Measurements from ENCODE around the gene FOXP1. TPM values are rescaled to one million over a fixed set of nuclear protein-coding genes. Genes with fewer than 3 reads are reported as not detected.
A peak's percentile ranks its signal among the peaks of the same experiment; 100 is the strongest.

FOXP1 gene
- total and polyA plus RNA-seq, 9 of the 15 experiments (the other 6 are each of a cell fraction or from before 2014, with no cell fraction given): 7.7 to 34.5 (median 13.7) TPM

GRCh38 chr3:71207632-71208031 is 375.9 kb downstream of the FOXP1 start:
- POLR2A ChIA-PET: interaction anchor here (0.5 to 0.6 kb wide), 2 partner anchors 18 to 288 kb away, joined by 3 read pairs; no protein-coding TSS in a partner anchor
- FAIRE-seq (peak; percentile 11), DNase-seq (ENCODE audit: extremely low read depth in 1 of 4, low spot score in 3 of 4) (peak in 2 of 4 experiments; percentile 35 to 61), ATAC-seq (peak; percentile 76)
- Histone ChIP-seq H3K36me3 (ENCODE audit: control insufficient read depth, insufficient read depth, low read length) (no peaks in the 10 kb centered on the region), H3K4me3 (no peak overlapping the region), H3K79me2 (ENCODE audit: control insufficient read depth, insufficient read depth, low read length) (no peaks in the 10 kb centered on the region), H3K9ac (ENCODE audit: insufficient read depth in 1 of 2, low read depth in 2 of 2, low read length in 2 of 2) (peak overlapping the region in 1 of 2 experiments; percentile 26; a peak in 1 of 4 replicates), H4K20me1 (replicated peaks; ENCODE audit: control insufficient read depth, insufficient read depth, low read length) (peaks cover 3% of the 10 kb centered on the region), H3K27me3 (ENCODE audit: control insufficient read depth in 2 of 2, insufficient read depth in 2 of 2, low read length in 2 of 2) (no peaks in the 10 kb centered on the region), H3K4me2 (ENCODE audit: insufficient read depth, low read length) (peak overlapping the region; percentile 29; the same call in 1 of the 2 replicates), H3K9me1 (ENCODE audit: control insufficient read depth, insufficient read depth, low read length) (no peaks in the 10 kb centered on the region), H3K9me3 (replicated peaks; ENCODE audit: control insufficient read depth, insufficient read depth, low read depth, low read length) (no peaks in the 10 kb centered on the region), H2AFZ (ENCODE audit: low read depth, low read length) (no peak overlapping the region), H3K4me1 (replicated peaks in 1 of 2; ENCODE audit: control insufficient read depth in 2 of 2, insufficient read depth in 2 of 2, low read length in 2 of 2) (peaks cover 7 to 24% of the 10 kb centered on the region in 2 experiments), H3K27ac (ENCODE audit: extremely low read depth, low read depth, low read length) (peak overlapping the region; percentile 60; the same call in 1 of the 3 replicates)
- intact Hi-C loops (cut with micrococcal nuclease): loop anchor here (5.0 kb wide), 1 partner anchor 75 kb away; no protein-coding TSS in a partner anchor
- in situ Hi-C loops (cut with MboI): no loop called here
- no TSS peak for BruUV-seq (replicated peaks)
- WGBS (ENCODE audit: insufficient coverage, low coverage, missing lambda C conversion rate): 0% methylated on average over 3 of the region's 3 CpGs
- CTCF ChIA-PET (ENCODE audit: low intra/inter-chr PET ratio): no interaction called here
- 0 out of 2 replicates have a peak, but pooled peaks have one; percentile 36 for TF ChIP-seq BHLHE40 (IDR thresholded peaks at IDR 0.05; ENCODE audit: low read length)
- peak; percentile 83 for TF ChIP-seq SOX6 (IDR thresholded peaks at IDR 0.05)
- peak; percentile 56; the same call in 1 of the 2 replicates for TF ChIP-seq MYC (IDR thresholded peaks at IDR 0.05; ENCODE audit: low read depth, low read length)
- TF ChIP-seq MYC (CRISPR knock-in tag; IDR thresholded peaks at IDR 0.05; ENCODE audit: borderline replicate concordance, low read depth): no peak
- no peak for TF ChIP-seq EP400 (IDR thresholded peaks at IDR 0.05)
- TF ChIP-seq EP300 (IDR thresholded peaks at IDR 0.05; ENCODE audit: low read length): 0 out of 2 replicates have a peak, but pooled peaks have one; percentile 12
- peak; percentile 24; the same call in 1 of the 2 replicates for TF ChIP-seq MGA (IDR thresholded peaks at IDR 0.05)
- TF ChIP-seq CBFA2T3 (IDR thresholded peaks at IDR 0.05): peak; percentile 47; the same call in 1 of the 2 replicates
- peak; percentile 29 for TF ChIP-seq CBFA2T2 (conservative IDR thresholded peaks at IDR 0.05)
- peak; percentile 38; the same call in 1 of the 2 replicates for TF ChIP-seq L3MBTL2 (IDR thresholded peaks at IDR 0.05)
- TF ChIP-seq RCOR1 (IDR thresholded peaks at IDR 0.05; ENCODE audit: borderline replicate concordance in 1 of 2, low read depth in 2 of 2, low read length in 2 of 2): peak in 1 of 2 experiments; percentile 40; a peak in 1 of 4 replicates
- TF ChIP-seq NR2C2 (CRISPR knock-in tag; IDR thresholded peaks at IDR 0.05): no peak
- TF ChIP-seq NR2C2 (tag; IDR thresholded peaks at IDR 0.05): peak; percentile 31
